ENCODE results near the gene GAN.

Gene GAN

DNA sequence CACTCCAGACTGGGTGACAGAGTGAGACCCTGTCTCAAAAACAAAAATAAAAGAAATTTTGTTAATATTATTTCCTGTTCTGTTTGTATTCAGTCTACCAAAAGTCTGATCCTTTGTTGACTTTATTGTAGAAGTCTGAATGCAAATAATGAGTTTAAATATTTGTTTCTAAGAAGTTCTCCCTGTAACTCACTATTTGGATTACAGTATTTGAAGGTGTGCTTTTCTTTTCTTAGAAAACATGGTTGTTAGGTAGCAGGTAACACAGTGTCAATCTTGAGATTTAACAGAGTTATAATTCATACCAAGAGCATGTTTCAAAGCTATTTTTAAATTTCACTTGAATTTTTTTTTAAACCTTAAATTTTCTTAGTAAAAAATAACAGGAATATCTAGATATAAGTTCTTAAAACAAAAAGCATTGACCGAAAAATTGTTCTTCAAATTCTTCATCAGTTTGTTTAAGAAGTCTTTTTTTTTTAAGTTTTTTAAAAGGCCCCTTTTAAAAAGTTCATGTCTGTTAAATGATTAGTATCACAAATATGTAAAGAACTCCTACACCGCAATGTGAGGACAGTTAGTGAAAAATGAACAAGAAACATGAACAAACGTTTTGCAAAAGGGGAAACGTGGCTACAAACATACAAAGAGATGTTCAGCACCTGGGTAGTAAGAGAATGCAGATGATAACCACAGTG, 35.0 kb downstream of the GAN start:
- in situ Hi-C loops (cut with MboI; ENCODE audit: low pct_unique_long_range_greater_than_20kb, low sequenced_read_pairs, unreplicated experiment) = loop anchor here (25.0 kb wide), 1 partner anchor 513 kb away; no protein-coding TSS in a partner anchor
- TF ChIP-seq, protein P1, sequence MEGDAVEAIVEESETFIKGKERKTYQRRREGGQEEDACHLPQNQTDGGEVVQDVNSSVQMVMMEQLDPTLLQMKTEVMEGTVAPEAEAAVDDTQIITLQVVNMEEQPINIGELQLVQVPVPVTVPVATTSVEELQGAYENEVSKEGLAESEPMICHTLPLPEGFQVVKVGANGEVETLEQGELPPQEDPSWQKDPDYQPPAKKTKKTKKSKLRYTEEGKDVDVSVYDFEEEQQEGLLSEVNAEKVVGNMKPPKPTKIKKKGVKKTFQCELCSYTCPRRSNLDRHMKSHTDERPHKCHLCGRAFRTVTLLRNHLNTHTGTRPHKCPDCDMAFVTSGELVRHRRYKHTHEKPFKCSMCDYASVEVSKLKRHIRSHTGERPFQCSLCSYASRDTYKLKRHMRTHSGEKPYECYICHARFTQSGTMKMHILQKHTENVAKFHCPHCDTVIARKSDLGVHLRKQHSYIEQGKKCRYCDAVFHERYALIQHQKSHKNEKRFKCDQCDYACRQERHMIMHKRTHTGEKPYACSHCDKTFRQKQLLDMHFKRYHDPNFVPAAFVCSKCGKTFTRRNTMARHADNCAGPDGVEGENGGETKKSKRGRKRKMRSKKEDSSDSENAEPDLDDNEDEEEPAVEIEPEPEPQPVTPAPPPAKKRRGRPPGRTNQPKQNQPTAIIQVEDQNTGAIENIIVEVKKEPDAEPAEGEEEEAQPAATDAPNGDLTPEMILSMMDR (IDR thresholded peaks at IDR 0.05; ENCODE audit: extremely low read depth, insufficient read depth, missing control alignments) = no peak
- no peak for DNase-seq (ENCODE audit: low spot score)

DNA sequence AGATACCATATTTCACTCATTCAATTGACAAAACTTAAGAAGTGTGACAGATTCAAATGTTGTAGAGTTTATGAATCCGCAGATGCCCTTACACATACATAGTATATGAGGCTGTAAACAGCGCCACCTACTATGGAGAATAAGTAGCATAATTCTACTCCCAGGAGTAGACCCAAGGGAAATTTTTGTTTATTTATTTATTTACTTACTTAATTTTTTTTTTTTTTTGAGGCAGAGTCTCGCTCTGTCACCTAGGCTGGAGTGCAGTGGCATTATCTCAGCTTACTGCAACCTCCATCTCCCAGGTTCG, 35.5 kb downstream of the GAN start:
- TF ChIP-seq, protein P1 (IDR thresholded peaks at IDR 0.05; ENCODE audit: extremely low read depth, insufficient read depth, missing control alignments) = no peak
- DNase-seq (ENCODE audit: low spot score) = no peak
- in situ Hi-C loops (cut with MboI; ENCODE audit: low pct_unique_long_range_greater_than_20kb, low sequenced_read_pairs, unreplicated experiment) = loop anchor here (25.0 kb wide), 1 partner anchor 512 kb away; no protein-coding TSS in a partner anchor

DNA sequence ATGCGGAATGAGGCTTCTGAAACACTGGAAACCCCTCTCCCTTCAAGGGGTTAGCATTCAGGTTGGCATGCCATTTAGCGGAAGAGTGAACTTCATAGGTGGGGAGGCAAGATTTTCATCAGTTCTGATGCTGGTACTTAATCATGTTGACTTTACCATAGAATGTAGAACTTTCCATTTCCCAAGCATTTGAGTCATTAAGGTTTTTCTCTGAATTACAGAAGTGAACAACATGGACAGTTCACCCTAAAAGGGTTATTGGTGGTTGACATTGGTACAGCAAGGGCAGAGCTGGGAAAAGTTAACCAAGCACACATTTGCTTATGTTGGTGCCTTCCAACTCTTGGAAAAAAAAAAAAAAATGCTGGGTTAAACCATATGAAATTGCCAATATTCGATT, 39.1 kb downstream of the GAN start:
- TF ChIP-seq, protein P1 (IDR thresholded peaks at IDR 0.05; ENCODE audit: extremely low read depth, insufficient read depth, missing control alignments) = no peak
- DNase-seq (ENCODE audit: low spot score) = no peak
- in situ Hi-C loops (cut with MboI; ENCODE audit: low pct_unique_long_range_greater_than_20kb, low sequenced_read_pairs, unreplicated experiment) = loop anchor here (25.0 kb wide), 1 partner anchor 508 kb away; no protein-coding TSS in a partner anchor

DNA sequence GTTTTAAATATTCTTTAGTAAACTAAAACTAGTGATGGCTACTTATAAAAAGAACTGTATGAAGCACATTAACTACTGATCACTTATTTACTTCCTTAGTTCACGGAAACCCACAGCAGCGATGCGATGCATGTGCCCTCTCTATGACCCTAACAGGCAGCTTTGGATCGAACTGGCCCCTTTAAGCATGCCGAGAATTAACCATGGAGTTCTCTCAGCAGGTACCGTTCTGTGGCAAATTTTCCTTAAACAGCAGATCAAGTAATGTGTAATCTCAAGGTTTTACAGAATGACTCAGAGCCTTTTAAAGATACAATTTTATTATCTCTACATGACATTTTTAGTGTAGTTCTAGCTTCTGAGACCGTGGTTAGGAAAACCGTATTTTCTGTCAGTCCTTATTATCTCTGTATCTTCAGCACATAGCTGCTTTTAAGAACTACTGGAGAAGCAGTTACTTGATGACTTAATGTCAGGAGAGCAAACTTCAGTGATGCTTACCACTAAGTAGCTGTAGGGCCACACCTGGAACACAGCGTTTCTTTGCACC, 43.0 kb downstream of the GAN start:
- TF ChIP-seq, protein P1 (IDR thresholded peaks at IDR 0.05; ENCODE audit: extremely low read depth, insufficient read depth, missing control alignments) = no peak
- no peak for DNase-seq (ENCODE audit: low spot score)
- in situ Hi-C loops (cut with MboI; ENCODE audit: low pct_unique_long_range_greater_than_20kb, low sequenced_read_pairs, unreplicated experiment) = loop anchor here (25.0 kb wide), 1 partner anchor 505 kb away; no protein-coding TSS in a partner anchor

DNA sequence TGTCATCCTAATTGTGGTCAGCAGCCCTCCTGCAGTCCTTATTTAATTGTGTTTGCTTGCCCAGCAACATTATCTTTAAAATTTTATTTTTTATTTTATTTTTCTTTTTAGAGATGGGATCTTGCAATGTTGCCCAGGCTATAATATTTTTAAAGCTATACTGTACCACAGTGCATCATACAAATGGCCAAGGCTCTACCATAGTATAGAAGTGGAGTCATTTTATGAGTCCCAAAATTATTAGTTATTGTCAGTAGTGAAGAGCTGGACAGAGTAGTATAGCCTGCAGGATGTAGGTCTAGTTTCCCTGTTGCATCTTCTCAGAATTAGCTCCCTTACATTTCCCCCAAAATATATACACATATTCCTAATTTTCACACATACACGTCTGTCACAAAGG, 44.1 kb downstream of the GAN start:
- TF ChIP-seq, protein P1 (IDR thresholded peaks at IDR 0.05; ENCODE audit: extremely low read depth, insufficient read depth, missing control alignments) = no peak
- no peak for DNase-seq (ENCODE audit: low spot score)
- in situ Hi-C loops (cut with MboI; ENCODE audit: low pct_unique_long_range_greater_than_20kb, low sequenced_read_pairs, unreplicated experiment) = loop anchor here (25.0 kb wide), 1 partner anchor 503 kb away; no protein-coding TSS in a partner anchor

DNA sequence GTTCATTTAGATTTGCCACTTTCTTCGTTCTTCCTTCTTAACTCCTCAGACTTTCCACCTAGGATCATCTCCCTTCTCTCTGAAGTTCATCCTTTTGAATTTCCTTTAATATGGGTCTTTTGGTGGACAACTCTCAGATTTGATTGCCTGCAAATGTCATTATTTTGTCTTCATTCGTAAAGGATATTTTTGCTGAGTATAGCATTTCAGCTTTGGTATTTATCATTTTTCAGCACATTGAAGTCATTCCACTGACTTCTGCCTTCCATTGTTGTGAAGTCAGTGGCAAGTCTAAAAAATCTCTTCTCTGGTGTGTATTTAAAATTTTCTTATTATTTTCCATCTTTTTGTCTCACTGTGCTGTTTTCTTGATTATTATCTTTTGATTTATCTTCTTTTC, 45.4 kb downstream of the GAN start:
- in situ Hi-C loops (cut with MboI; ENCODE audit: low pct_unique_long_range_greater_than_20kb, low sequenced_read_pairs, unreplicated experiment) = loop anchor here (10.0 to 25.0 kb wide), 2 partner anchors 365 to 502 kb away; no protein-coding TSS in a partner anchor
- DNase-seq (ENCODE audit: low spot score) = no peak
- TF ChIP-seq, protein P1 (IDR thresholded peaks at IDR 0.05; ENCODE audit: extremely low read depth, insufficient read depth, missing control alignments) = no peak

All from GM13977 (cell line).